Stimulated activated CD4-positive, alpha-beta T cell treated with anti-CD3 and anti-CD28 coated beads, Interleukin-15, amount 100 ng/mL, for 1 hour (primary cell): ENCODE measurements around the gene DENND4B.
A peak's percentile ranks its signal among the peaks of the same experiment; 100 is the strongest.
"Not testable (repeated sequence)": the region's sequence is repeated elsewhere in the genome, so short reads cannot be mapped to it uniquely, and the experiment has no call there.

Source experiments
- DNase-seq, 2 donors: peaks; one replicate each; pipeline ENCODE4 v3.0.0-alpha.2; 2020; ENCODE audit warnings: low read depth in 1 of 2, low spot score in 1 of 2

The DENND4B gene

DNA sequence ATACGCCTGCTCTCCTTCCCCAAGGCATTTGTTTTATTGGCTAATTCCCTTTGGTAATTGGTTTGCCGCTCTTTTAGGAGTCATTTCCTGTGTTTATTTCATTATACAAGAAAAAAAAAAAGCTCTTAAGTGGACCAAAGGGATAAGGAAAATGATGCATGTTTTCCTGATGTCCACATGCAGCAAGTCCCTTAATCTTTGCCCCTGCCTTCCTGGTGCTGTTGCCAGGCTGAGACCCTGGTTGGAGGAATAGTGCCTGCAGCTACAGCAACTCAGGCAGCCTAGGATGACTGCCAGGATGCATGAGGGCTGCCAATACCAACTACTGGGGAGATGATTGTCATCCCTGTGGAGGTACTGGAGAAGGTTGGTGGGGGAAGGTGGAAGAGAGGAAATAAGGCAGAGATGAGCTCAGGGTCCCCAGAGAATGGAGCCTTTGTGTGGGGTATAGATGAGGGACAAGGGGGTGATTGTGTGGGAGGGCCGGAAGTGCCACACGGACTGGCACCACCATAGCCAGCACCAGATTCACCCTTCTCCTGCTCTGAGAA is 17.7 kb downstream of the DENND4B start:
- no peak for DNase-seq

GRCh38 chr1:153928245-153928644 is 18.3 kb downstream of the DENND4B start:
- DNase-seq, result no peak

GRCh38 chr1:153926405-153926804 is 20.1 kb downstream of the DENND4B start:
- no peak for DNase-seq

DNA sequence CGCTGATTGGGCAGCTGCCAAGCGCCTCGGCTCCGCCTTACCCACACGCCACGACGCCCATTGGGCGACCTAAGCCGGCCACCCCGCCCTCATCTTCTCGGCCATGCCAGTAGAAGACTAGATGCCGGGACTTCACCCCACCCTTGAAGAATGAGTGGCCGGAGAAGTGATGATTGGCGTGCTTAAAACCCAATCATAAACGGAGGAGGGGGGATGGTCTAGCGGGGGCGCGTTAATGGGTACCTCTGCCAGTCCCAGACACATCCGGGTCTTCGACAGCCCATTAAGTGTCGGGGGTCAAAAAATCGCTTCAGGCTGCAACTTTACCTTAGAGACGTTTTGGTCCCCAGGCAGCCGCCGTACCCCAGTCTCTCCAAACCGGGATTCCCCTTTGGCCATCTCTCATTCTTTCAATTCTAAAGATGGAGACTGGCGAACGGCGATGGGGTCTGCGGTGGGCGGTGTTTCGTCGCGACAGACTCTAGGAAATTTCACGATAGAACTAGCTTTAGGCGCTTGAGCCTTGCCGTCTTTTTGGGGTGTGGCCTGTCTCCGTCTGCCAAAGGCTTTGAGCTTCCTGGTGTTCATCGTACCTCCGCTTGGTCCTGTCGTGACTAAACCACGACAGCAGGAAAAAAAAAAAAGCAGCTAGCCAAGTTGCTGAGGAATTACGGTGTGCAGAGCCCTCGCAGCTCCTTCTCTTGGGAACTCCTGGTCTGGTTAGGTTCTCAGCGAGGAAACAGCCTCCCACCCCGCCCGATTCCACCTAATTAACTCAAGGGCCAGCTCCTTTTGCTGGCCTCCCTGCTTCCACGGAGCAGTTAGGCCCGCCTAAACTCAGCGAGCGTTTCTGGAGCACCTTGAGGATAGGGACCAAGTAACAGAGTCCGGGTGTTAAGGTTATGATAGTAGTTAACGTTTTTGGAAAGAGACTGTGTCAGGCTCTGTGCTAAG is 23.3 kb downstream of the DENND4B start, which contains the start of gene GATAD2B:
GATAD2B (minus strand) TSS at position 1 of the 954 bp plus-strand sequence. CDS start 94,625 bp downstream, outside the sequence.
- DNase-seq, result peak; percentile 89 to 98

GRCh38 chr1:153922076-153922971 is 24.2 kb downstream of the DENND4B start:
- peak in 1 of 2 donors; percentile 54 for DNase-seq

- no peak for DNase-seq
These were observed 24.8 kb downstream of the DENND4B start for GRCh38 chr1:153921803-153922075.

DNA sequence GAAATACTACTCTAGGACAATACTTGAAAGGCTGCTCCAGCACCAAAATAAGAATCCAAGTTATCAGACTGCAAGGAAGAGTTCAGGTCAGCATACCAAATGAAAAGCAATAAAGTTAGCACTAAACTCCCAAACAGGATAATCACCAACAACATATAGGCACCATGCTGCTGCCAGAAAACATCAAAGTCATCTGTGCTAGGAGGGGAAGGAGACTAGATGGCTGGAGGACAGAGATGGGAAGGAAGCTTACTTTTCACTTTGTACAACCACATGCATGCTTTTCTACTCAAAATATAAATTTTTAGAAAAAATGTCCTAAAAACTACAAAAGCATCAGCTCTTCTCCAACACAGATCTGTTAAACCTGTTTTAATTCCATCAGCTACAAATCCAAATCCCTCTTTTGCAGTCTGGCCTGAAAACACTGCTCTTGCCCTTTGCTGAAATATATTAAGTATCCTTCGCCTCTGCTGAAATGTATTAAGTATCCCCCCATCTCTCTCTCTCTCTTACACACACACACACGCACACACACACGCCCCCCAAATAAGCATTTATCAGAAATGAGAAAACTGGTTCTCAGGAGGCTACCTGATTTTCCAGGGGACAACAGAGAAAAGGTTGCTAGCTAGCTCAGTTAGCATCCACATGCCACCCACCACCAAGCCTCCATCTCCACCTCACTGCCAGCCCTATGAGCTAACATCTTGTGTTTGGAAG is 25.3 kb downstream of the DENND4B start:
- no peak for DNase-seq

GRCh38 chr1:153919876-153920852 is 26.4 kb downstream of the DENND4B start:
- no peak for DNase-seq

DNA sequence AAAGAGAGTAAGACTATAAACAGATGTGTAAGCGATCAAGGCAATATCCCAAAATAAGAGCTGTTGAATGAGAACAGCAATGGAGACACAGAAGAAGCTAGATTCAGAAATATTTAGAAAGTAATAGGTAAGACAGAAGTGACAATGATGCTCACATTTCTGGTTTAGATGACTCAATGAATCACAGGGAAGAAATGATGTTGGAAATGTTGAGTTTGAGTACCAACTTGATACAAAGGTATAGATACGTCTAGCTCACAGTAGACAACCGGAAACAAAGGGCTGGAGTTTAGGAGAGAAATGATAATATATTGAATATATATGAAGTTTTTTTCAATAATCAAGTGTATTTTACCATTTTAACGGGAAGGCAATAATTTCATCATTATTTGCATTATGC is 30.2 kb downstream of the DENND4B start:
- DNase-seq, result no peak

DNA sequence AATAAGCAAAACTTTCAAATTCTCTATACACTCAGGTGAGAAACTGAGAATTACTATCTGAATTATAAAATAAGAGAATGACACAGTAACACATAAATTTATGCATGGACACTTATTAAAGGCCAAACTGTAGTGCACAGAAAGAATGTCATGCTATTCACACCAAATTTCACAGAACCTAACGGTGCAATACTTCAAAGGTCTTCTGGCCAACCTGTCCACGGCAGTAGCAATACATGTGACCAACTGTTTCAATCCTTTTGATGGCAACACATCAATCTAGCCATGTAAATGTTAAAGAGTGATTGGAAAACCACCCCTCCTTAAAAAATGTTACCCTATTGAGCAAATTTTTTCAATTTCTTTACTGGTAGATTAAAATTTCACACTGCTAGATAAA is 34.2 kb downstream of the DENND4B start:
- DNase-seq, result no peak

GRCh38 chr1:153910560-153910959 is 36.0 kb downstream of the DENND4B start:
- not testable (repeated sequence) for DNase-seq

- DNase-seq, result no peak
These were observed 38.4 kb downstream of the DENND4B start for GRCh38 chr1:153908071-153908470.

DNA sequence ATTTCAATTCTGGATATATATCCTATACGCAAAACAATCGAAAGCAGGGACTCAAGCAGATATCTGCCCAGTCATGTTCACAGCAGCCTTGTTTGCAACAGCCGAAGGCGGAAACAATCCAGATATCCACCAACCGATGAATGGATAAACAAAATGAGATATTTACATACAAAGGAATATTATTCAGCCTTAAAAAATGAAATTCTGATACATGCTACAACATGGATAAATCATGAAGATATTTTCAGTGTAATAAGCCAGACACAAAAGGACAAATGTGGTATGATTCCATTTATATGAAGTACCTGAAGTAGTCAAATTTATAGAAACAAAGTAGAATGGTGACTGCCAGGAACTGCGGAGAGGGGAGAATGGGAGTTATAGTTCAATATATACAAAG is 39.4 kb downstream of the DENND4B start:
- no peak for DNase-seq

DNA sequence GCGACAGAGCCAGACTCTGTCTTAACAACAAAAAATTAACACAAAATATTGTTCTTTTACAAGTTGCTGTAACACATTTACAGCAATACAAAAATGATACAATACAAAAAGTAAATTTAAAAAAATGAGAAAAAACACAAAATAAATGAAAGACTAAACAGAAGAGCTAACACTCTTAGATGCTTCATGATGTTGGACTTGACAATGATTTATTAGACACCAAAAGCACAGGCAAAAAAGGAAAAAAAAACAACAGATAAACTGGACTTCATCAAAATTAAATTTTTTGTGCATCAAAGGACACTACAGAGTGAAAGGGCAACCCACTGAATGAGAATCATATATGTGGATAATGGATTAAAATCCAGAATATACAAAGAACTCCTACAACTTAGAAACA is 40.1 kb downstream of the DENND4B start:
- DNase-seq, result no peak

- not testable (repeated sequence) for DNase-seq
These were observed 40.6 kb downstream of the DENND4B start for GRCh38 chr1:153905908-153906307.

DNA sequence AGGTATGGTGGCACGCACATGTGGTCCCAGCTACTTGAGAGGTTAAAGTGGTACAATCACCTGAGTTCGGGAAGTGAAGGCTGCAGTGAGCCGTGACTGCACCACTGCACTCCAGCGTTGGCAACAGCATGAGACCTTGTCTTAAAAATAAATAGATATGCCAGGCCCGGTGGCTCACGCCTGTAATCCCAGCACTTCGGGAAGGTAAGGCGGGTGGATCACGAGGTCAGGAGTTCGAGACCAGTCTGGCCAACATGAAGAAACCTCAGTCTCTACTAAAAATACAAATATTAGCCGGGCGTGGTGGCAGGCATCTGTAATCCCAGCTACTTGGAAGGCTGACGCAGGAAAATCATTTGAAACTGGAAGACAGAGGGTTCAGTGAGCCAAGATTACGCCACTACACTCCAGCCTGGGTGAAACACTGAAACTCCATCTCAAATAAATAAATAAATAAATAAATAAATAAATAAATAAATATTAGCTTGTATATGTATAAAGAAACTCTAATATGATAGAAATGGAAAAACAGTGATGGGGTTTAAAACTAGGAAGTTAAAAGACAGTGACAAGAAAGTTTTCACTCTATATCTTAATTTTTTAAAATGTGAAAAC is 42.6 kb downstream of the DENND4B start:
- no peak for DNase-seq

DNA sequence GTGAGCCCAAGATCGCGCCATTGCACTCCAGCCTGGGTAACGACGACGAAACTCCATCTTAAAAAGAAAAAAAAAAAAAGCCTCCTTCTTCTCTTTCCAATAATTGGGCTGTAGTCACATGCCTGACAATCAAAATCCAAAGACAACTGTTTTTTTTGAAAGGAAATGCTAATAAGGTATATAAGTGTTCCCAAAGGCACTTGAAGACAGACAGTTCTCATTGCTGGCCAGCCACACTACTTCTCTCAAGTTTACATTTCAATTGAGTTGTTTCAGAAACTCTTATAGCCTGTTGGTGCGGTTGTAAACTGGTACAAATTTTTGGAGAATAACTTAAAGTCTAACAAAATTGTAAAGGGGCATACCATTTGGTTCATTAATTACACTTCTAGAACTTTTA is 47.0 kb downstream of the DENND4B start:
- DNase-seq, result no peak

DNA sequence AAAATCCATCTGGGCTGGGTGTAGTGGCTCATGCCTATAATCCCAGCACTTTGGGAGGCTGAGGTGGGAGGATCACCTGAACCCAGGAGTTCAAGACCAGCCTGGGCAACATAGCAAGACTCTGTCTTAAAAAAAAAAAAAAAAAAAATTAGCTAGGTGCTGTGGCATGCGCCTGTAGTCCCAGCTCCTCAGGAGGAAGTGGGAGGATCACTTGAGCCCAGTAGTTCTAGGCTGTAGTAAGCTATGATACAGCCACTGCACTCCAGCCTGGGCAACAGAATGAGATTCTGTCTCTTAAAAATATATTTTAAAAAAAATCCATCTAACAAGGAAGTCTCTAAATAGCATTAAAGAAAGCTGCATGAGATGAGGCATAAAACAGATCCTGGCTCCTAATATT is 50.7 kb downstream of the DENND4B start:
- not testable (repeated sequence) for DNase-seq

DNA sequence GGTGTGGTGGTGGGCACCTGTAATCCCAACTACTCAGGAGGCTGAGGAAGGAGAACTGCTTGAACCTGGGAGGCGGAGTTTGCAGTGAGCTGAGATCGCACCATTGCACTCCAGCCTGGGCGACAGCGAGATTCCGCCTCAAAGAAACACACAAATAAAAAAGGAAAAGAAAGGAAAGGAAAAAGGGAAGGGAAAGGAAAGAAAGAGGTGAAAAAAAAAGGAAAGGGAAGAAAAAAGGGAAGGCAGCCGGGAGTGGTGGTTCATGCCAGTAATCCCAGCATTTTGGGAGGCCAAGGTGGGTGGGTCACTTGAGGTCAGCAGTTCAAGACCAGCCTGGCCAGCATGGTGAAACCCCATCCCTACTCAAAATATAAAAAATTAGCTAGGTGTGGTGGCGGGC is 55.5 kb downstream of the DENND4B start:
- not testable (repeated sequence) for DNase-seq
